Keratinocyte (primary cell): ENCODE data around the gene SLC9A3. TPM values are rescaled to one million over a fixed set of nuclear protein-coding genes. Genes with fewer than 3 reads are reported as not detected.

Experiments
- DNase-seq: peaks from one replicate; pipeline ENCODE4 v3.0.0-alpha.2; 2011; ENCODE audit warnings: low read depth, missing footprints, low spot score
- FAIRE-seq: peaks from 2 replicates; lab custom pipeline; 2011; peaks lifted over from hg19 to GRCh38; lab: Jason Lieb, UNC
- H2AFZ ChIP-seq: 2 replicates; pipeline ENCODE4 v1.6.0; 2012; ENCODE audit warnings: low read length, control low read depth, inconsistent platforms; ENCODE audit not compliant: control insufficient read depth
- H3K27ac ChIP-seq: 2 replicates; pipeline ENCODE4 v1.5.1; 2011; ENCODE audit warnings: low read length; ENCODE audit not compliant: control insufficient read depth, insufficient read depth
- H3K27me3 ChIP-seq: 3 replicates; pipeline ENCODE4 v1.6.0; 2011; ENCODE audit warnings: low read length; ENCODE audit not compliant: control insufficient read depth, insufficient read depth; ENCODE audit errors: extremely low read depth
- H3K36me3 ChIP-seq, 2 experiments: 2 replicates in 1 of 2; 3 replicates in 1 of 2; pipeline ENCODE4 v1.5.1; 2011; ENCODE audit warnings: low read length in 2 of 2, mild to moderate bottlenecking in 1 of 2; ENCODE audit not compliant: control insufficient read depth in 2 of 2, insufficient read depth in 2 of 2; ENCODE audit errors: extremely low read depth in 1 of 2
- H3K4me1 ChIP-seq: 3 replicates; pipeline ENCODE4 v1.5.1; 2011; ENCODE audit warnings: low read length; ENCODE audit not compliant: control insufficient read depth, insufficient read depth; ENCODE audit errors: extremely low read depth
- H3K4me2 ChIP-seq: 3 replicates; pipeline ENCODE4 v1.6.0; 2011; ENCODE audit warnings: low read depth, low read length; ENCODE audit not compliant: control insufficient read depth, insufficient read depth; ENCODE audit errors: extremely low read depth
- H3K4me3 ChIP-seq, 3 experiments: fragments of 200-600 bp in 1 of 3; sonication (generic) in 1 of 3; 2 replicates in 2 of 3; 3 replicates in 1 of 3; pipeline ENCODE4 v1.5.1; 2011 to 2016; ENCODE audit warnings: low read length in 3 of 3, mild to moderate bottlenecking in 3 of 3, control low read depth in 2 of 3, inconsistent platforms in 1 of 3, low read depth in 1 of 3, mixed read lengths in 1 of 3, mixed run types in 1 of 3, moderate library complexity in 1 of 3; ENCODE audit not compliant: control insufficient read depth in 2 of 3, insufficient read depth in 2 of 3; ENCODE audit errors: extremely low read depth in 1 of 3
- H3K79me2 ChIP-seq: 2 replicates; pipeline ENCODE4 v1.6.0; 2012; ENCODE audit warnings: low read length; ENCODE audit not compliant: control insufficient read depth, insufficient read depth
- H3K9ac ChIP-seq: 3 replicates; pipeline ENCODE4 v1.6.0; 2011; ENCODE audit warnings: low read length; ENCODE audit not compliant: control insufficient read depth, insufficient read depth; ENCODE audit errors: extremely low read depth
- H3K9me1 ChIP-seq: 3 replicates; pipeline ENCODE4 v1.6.0; 2011; ENCODE audit warnings: low read length; ENCODE audit not compliant: control insufficient read depth, insufficient read depth; ENCODE audit errors: extremely low read depth
- H3K9me3 ChIP-seq: 2 replicates; pipeline ENCODE4 v1.5.1; 2012; ENCODE audit warnings: low read depth, low read length; ENCODE audit not compliant: control insufficient read depth
- H4K20me1 ChIP-seq: 3 replicates; pipeline ENCODE4 v1.6.0; 2011; ENCODE audit warnings: low read length; ENCODE audit not compliant: control insufficient read depth, insufficient read depth; ENCODE audit errors: extremely low read depth
- CTCF ChIP-seq, 3 experiments: IDR thresholded peaks in 1 of 3; conservative IDR thresholded peaks in 1 of 3; optimal IDR thresholded peaks in 1 of 3; 2 replicates in 2 of 3; 3 replicates in 1 of 3; pipeline versions ENCODE3 to v1.5.1; 2011; ENCODE audit warnings: low read length in 3 of 3, mild to moderate bottlenecking in 3 of 3, moderate library complexity in 2 of 3, control low read depth in 1 of 3, inconsistent platforms in 1 of 3; ENCODE audit not compliant: insufficient read depth in 2 of 3; ENCODE audit errors: extremely low read depth in 1 of 3
- EZH2 ChIP-seq: IDR thresholded peaks from one replicate; pipeline ENCODE4 v1.6.1; 2012; ENCODE audit warnings: inconsistent platforms, mild to moderate bottlenecking, low read length, moderate library complexity
- dilution Hi-C: fragments of 300-500 bp; cut with MboI; formaldehyde crosslinking; loops from one replicate; pipeline ENCODE4 v1.7.0; 2020; ENCODE audit warnings: low sequenced_read_pairs; ENCODE audit not compliant: extremely low pct_ligation_motif_present
- polyA plus RNA-seq, 5 experiments: library from polyadenylated mRNA; depleted of rRNA in 3 of 5; stranded (reverse) in 3 of 5; stranded (forward) in 1 of 5; unstranded in 1 of 5; fragments of >200 nt; gene quantifications; 1 replicate in 1 of 5; 2 replicates in 3 of 5; 3 replicates in 1 of 5; pipeline versions ENCODE4 v1.2.1 to v1.2.3, GENCODE V29; 2011 to 2012; ENCODE audit warnings: missing spikeins in 2 of 5, low read depth in 1 of 5, low replicate concordance in 1 of 5

SLC9A3 gene
- polyA plus RNA-seq, 1 donor (not counting 4 experiments of a cell fraction or from before 2014, with no cell fraction given): 0.55 TPM

DNA sequence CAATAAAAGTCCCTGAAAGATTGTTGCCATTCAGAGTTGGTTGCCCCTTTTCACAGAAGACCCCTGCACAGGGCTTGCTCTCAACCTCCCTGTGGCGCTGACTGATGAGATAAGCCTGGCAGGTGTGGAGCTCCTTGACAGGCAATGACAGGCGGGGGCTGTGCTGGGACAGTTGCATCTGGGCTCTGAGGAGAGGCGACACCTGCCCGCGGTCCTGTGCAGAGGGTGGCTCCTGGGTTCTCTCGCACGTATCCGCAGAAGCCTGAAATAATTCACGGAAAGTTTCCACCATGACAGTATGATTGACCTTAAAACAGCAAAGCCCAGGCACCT, 101.0 kb downstream of the SLC9A3 start:
- no peak for FAIRE-seq

DNA sequence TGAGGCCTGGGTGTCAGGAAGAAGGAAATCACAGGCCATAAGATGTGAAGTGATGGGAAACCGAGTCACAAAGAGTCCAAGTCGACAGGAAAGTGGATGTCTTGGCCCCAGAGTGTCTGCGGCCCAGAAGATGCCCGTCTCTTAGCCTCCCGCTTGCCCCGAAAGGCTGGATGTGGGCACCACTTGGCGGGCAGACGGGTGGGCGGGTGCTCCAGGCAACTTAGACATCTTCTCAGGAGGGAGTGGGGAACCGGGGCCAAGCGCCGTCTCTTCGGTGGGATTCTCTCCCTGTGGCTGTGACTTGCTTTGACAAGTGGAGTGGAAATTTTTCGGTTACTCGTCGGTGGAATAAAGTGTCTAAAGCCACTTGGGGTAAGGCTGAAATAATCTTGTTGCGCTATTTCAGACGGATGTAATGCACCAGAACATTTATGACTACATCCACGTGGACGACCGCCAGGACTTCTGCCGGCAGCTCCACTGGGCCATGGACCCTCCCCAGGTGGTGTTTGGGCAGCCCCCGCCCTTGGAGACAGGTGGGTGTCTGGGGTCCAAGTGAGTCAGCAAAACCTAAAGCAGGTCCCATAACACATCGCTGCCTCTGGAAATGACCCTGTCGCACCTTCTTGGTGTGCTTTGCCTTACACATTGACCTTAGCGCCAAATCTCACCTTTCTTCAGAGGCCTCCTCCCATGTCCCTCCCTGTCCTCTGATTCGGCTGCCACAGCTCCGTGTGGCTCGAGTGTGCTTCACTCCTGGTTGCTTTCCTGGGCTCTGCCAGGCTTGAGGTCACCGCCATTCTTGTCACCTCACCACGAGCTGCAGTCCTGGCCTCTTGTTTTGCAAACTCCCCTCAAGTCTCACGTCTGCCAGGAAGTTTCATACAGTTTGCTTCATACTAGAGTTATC, 101.7 kb downstream of the SLC9A3 start:
- H3K9me3 ChIP-seq: no peaks in the 10 kb centered on the region
- H3K36me3 ChIP-seq: no peaks in the 10 kb centered on the region
- no peaks in the 10 kb centered on the region for H4K20me1 ChIP-seq
- peaks cover 3% of the 10 kb centered on the region for H3K4me1 ChIP-seq
- no peaks in the 10 kb centered on the region for H3K27me3 ChIP-seq
- no peak overlapping the region for H3K27ac ChIP-seq
- H3K4me3 ChIP-seq: no peak overlapping the region
- DNase-seq (no peak), FAIRE-seq (no peak)
- H3K9me1 ChIP-seq: no peaks in the 10 kb centered on the region
- no peak overlapping the region for H2AFZ ChIP-seq
- H3K4me2 ChIP-seq: no peak overlapping the region
- H3K79me2 ChIP-seq: no peaks in the 10 kb centered on the region
- TF ChIP-seq CTCF (optimal IDR thresholded peaks at IDR 0.05 in 1 of 3, IDR thresholded peaks at IDR 0.05 in 1 of 3, conservative IDR thresholded peaks at IDR 0.05 in 1 of 3; ENCODE audit: extremely low read depth in 1 of 3, insufficient read depth in 2 of 3, low read length in 3 of 3) (no peak), EZH2 (no peak)
- dilution Hi-C loops: no loop called here
- no peak overlapping the region for H3K9ac ChIP-seq

More for the DNA sequence above, 101.0 kb downstream of the SLC9A3 start:
- H2AFZ ChIP-seq: no peak overlapping the region
- H4K20me1 ChIP-seq: no peaks in the 10 kb centered on the region
- no peak overlapping the region for H3K27ac ChIP-seq
- no peaks in the 10 kb centered on the region for H3K27me3 ChIP-seq
- no peak for TF ChIP-seq CTCF (optimal IDR thresholded peaks at IDR 0.05 in 1 of 3, IDR thresholded peaks at IDR 0.05 in 1 of 3, conservative IDR thresholded peaks at IDR 0.05 in 1 of 3; ENCODE audit: extremely low read depth in 1 of 3, insufficient read depth in 2 of 3, low read length in 3 of 3)
- no peak for TF ChIP-seq EZH2
- DNase-seq: no peak
- no peaks in the 10 kb centered on the region for H3K9me1 ChIP-seq
- no peak overlapping the region for H3K4me3 ChIP-seq
- H3K4me1 ChIP-seq: peaks cover 3% of the 10 kb centered on the region
- no peaks in the 10 kb centered on the region for H3K9me3 ChIP-seq
- dilution Hi-C loops: no loop called here
- no peaks in the 10 kb centered on the region for H3K36me3 ChIP-seq
- H3K79me2 ChIP-seq: no peaks in the 10 kb centered on the region
- no peak overlapping the region for H3K4me2 ChIP-seq
- no peak overlapping the region for H3K9ac ChIP-seq
